GM19240 (cell line): ENCODE results near the gene ZNF177.
A peak's percentile ranks its signal among the peaks of the same experiment; 100 is the strongest.
"Not testable (repeated sequence)": the region's sequence is repeated elsewhere in the genome, so short reads cannot be mapped to it uniquely, and the experiment has no call there.

Source experiments
- DNase-seq: peaks from one replicate; pipeline ENCODE4 v3.0.0; 2011; ENCODE audit warnings: low spot score; ENCODE audit not compliant: insufficient read length

The ZNF177 gene

DNA sequence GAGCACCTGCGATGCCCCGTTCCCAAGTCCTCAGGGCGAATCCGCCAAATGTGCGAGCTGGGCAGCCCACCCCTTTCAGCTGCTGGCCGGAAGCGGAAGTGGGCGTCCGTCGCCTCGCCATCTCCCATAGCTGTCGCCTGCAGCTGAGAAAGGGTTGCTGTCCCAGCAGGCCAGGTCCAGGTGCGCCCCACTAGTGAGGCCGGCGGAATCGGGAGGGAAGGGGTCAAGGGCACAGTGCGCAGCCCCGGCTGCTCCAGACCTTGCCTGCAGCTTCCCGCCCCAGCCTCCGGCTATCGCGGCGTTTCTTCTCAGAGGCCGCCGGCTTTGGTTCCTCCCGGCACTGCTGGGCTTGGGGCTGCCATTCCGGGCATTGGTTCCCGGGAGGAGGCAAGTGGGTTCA is at the start of gene ZNF177:
TSS of gene ZNF177 (plus strand) at position 109 of the 400 bp plus-strand sequence. CDS start 15,299 bp downstream, outside the sequence.
- DNase-seq, result no peak

DNA sequence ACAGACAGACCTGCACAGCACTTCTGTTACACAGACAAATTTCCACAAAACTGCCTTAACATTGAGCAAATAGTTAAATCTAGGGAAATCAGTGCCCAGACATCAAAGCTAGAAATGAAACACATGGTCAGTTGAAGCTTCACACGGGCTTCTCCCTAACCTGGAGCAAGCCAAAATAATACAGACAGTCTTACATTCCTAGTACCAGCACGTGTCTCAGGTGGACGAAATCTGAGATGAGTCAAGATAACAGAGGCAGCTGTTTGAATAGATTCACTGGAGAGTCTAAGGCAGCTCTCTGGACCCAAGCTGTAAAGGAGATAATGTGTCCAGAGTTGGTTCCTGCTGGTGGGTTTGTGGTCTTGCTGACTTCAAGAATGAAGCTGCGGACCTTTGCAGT is 49.1 kb upstream of the ZNF177 start:
- no peak for DNase-seq

DNA sequence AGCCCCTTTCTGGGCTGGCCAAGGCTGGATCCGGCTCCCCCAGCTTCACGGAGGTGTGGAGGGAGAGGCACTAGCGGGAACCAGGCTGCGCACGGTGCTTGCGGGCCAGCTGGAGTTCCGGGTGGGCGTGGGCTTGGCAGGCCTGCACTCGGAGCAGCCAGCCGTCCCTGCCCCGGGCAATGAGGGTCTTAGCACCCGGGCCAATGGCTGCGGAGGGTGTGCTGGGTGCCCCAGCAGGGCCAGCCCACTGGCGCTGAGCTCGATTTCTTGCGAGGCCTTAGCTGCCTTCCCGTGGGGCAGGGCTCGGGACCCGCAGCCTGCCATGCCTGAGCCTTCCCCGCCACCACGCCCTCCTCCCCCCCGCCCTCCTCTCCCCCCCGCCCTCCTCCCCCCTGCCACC is 41.5 kb upstream of the ZNF177 start:
- DNase-seq, result no peak

DNA sequence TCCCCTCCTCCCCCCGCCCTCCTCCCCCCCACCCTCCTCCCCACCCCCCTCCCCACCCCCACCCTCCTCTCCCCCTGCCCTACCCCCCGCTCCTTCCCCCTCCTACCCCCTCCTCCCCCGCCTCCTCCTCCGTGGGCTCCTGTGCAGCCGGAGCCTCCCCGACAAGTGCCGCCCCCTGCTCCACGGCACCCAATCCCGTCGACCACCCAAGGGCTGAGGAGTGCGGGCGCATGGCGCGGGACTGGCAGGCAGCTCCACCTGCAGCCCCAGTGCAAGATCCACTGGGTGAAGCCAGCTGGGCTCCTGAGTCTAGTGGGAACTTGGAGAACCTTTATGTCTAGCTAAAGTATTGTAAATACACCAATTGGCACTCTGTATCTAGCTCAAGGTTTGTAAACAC is 41.1 kb upstream of the ZNF177 start:
- DNase-seq, result not testable (repeated sequence)

DNA sequence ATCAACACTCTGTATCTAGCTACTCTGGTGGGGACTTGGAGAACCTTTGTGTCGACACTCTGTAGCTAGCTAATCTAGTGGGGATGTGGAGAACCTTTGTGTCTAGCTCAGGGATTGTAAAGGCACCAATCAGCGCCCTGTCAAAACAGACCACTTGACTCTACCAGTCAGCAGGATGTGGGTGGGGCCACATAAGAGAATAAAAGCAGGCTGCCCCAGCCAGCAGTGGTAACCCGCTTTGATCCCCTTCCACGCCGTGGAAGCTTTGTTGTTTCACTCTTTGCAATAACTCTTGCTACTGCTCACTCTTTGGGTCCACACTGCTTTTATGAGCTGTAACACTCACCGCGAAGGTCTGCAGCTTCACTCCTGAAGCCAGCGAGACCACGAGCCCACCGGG is 40.6 kb upstream of the ZNF177 start:
- not testable (repeated sequence) for DNase-seq

DNA sequence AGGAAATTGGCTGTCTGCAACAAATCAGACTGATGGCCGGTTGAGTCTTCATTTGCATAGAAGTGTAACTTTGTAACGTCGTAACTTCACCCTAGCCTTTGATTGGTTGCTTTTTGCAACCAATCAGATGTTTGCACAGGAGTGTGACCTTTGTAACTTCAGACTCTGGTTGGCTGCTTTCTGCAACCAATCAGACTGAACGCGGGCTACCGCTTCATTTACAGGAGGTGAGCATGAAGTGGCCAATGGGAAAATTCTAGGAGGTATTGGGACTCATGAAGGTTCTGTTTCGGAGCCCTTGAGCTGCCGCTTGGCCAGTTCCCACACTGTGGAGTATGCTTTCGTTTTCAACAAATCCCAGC is 39.3 kb upstream of the ZNF177 start:
- peak; percentile 4 for DNase-seq

DNA sequence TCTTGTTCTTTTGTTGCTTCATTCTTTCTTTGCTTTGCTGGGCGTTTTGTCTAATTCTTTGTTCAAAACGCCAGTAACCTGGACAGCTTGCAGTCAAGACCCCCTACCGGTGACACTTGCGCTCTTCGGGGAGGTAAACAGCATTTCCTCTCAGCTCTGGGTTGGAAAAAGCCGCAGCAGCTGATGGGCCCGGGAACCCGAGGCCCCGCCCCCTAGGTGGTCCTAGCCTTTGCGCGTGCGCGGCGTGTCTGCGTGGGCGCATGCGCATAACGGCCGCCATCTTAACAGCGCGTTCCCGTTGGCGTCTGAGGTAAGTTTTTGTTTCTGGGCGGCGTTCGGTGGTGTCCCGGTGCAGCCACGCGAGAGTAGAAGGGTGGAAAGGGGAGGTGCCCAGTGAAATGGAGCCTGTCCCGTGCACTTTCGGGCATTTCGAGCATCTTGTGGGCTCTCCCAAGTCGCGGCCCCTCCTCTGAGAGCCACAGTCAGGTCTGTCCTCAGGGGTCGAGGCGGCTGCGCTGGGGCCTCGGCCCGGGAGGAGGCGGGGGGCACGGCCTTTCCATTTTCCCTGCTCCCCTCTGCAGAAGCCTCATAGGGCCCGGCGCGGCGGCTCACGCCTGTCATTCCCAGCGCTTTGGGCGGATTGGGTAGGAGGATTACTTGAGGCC is 38.8 kb upstream of the ZNF177 start, which contains the start of gene ZNF559:
TSS of gene ZNF559 (plus strand) at position 261 of the 665 bp plus-strand sequence. CDS start 14,371 bp downstream, outside the sequence.
- DNase-seq, result peak; percentile 86

DNA sequence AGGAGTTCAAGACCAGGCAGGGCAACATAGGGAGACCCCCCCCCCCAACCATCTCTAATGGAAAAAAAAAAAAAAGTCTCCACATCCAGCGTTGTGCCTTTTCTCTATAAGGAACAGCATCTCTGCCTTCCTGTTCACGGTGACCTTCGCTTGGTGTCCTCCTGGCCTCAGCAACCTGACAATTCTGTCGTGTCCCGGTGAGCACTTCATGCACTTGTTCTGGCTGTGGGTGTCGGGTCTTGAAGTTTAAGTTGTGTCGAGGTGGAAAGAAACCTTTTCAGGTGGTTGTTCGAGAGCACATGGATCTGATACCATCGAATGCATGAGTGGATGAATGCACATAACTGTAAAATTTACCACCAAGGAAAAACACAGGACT is 38.2 kb upstream of the ZNF177 start:
- no peak for DNase-seq

DNA sequence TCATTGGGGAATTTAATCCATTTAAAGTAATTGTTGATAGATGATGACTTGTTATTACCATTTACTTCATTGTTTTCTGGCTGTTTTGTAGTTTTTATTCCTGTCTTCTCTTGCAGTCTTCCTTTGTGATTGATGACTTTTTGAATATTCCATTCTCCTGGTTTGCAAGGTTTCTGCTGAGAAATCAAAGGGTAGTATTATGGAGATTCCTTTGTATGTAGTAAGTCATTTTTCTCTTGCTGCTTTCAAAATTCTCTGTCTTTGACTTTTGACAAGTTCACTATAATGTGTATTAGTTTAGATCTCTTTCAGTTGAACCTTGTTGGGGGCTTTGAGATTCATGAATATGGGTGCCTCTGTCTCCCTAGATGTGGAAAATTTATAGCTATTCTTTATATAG is 32.8 kb upstream of the ZNF177 start:
- no peak for DNase-seq

DNA sequence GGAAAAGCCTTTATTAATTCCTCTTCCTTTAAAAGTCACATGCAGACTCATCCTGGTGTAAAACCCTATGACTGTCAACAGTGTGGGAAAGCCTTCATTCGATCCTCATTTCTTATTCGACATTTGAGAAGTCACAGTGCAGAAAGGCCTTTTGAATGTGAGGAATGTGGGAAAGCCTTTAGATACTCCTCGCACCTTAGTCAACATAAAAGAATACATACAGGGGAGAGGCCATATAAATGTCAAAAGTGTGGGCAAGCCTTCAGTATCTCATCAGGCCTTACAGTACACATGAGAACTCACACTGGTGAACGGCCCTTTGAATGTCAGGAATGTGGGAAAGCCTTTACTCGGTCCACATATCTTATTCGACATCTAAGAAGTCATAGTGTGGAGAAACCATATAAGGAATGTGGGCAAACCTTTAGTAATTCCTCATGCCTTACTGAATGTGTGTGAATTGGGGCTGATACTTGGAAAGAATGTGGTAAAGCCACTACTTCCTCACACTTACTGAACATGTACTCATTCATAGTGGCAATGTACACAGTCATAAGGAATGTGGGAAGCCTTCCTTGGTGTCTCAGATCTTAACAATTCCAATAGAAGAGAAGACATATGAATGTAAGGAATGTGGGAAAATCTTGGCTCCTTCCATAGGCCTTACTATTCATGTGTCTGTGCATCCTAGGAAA is 20.1 kb upstream of the ZNF177 start:
- DNase-seq, result no peak

DNA sequence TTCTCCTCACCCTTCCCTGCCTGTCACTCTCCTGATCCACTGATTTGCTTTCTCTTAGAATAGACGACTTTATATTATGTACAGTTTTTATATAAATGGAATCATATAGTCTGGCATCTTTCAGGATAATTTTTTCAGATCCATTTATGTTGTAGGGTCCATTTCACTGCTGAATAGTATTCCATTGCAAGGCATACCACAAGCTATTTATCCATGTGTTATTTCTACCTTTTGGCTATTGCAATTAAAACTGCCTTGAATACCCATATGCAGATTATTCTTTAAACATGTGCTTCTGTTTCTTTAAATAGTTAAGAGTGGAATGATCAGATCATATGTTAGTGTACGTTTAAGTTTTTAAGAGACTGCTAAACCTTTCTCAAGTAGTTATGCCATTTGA is 17.8 kb upstream of the ZNF177 start:
- DNase-seq, result no peak

DNA sequence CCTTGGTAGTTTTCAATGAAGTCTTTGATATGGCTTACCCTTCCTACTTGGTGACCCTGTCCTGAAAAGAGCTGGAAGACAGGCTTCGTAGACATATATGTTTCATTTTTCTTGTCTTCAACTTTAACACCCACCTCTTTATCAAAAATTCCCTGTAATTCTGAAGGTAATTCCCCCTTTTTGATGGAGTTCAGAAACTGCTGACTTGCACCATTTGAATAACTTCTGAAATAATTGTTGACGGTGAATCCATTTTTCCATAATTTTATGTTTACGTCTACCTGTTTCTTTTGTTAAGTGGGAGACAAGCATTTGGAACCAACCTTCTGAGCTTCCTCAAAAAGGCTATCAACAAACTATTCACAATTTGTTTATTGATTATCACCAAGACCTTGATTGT is 14.6 kb upstream of the ZNF177 start:
- DNase-seq, result no peak

DNA sequence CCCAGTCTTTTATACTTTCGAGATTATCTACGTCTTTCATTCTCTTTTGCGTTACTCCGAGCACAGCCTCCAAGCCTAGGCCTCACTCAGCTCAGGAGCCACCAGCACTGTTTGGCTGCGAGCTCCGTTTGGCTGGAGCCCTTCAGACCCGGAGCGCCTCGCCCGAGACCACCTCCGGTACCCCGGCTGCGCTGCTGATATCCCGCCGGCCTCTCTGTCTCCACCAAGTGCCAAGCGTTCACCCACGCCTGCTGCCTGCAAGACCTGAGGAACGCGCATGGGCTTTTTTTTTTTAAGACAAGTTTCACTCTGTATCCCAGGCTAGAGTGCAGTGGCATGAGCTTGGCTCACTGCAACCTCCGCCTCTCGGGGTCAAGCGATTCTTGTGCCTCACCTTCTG is 14.1 kb upstream of the ZNF177 start:
- no peak for DNase-seq

DNA sequence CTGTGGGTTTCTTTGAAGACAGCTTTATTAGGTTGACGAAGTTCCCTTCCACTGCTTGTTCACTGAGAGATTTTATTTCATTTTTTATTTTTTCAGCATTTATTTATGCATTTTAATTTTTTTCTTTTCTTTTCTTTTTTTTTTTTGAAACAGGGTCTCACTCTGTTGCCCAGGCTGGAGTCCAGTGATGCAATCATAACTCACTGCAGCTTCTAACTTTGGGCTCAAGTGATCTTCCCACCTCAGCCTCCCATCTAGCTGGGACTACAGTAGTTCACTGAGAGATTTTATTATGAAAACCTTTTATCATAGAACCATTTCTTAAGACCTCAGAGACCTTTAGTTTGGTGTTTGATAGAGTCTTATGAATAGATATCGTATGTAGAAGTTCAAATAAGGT is 10.3 kb upstream of the ZNF177 start:
- no peak for DNase-seq

DNA sequence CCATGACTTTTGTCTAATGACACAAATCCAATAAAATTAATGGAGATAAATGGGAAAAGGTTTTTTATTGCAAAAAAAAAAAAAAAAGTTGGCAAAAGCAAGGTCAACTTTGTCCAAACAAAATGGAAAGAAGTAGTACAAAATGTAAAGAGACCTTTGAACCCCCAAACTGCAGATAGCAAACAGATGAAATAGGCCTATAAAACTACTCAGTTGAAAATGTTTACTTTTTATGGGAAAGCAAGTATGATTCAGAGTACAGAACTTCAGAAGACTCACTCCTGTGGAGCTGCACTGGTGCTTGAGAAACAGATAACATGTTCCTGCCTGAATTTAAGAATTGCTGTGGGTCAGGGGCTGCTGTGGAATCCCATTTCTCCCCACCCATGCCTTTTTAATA is 9.8 kb upstream of the ZNF177 start:
- DNase-seq, result no peak

DNA sequence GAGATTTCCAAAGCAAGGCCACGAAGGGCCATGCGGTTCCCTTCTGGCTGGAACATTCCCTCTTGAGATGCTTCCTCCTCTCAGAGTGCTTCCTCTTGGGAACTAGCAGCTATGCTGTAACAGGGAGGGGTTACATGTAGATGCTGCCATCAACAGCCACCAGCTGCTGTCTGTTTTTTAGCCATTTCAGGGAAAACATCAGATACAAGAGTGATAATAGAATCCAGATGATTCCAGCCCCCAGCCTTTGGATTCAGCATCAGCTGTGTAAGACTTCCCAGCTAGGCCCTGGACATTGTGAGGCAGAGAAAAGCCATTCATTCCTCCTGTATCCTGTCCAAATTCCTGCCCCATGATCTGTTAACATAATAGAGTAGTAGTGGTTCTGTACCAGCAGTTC is 8.2 kb upstream of the ZNF177 start:
- DNase-seq, result no peak

DNA sequence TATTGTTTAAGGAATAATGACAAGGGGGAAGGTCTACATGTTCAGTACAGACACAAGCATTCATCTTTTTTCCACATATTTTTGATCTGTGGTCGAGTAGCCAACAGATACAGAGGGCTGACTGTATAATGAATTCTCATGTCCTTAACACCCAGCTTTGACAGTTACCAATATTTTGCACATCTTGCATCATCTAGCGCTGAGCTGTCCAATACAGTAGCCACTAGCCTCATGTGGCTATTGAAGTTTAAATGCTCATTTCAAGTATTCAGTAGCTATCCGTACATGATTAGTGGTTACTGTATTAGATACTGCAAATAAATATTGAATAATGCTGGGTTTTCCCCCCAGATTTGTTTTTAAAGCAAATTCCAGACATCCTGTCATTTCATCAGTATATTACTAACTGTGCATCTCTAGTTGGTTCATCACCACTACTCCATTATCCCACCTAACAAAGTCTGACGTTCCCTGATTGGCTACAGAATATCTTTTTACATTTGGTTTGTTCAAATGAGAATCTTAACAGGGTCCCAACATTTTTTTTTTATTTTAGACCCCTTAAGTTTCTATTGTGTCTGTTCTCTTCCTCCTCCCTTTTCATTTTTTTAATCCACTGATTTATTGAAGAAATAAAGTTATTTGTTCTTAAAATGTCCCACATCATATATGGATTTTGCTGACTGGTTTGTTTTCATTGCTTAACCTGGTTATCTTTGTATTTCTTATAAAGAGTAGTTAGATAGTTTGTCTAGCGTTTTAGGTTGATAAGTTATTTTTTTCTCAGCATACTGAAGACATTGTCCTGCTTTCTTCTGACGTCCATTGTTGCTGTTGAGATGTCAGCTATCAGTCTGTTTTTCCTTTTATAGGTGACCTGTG is 8.2 kb downstream of the ZNF177 start:
- no peak for DNase-seq

DNA sequence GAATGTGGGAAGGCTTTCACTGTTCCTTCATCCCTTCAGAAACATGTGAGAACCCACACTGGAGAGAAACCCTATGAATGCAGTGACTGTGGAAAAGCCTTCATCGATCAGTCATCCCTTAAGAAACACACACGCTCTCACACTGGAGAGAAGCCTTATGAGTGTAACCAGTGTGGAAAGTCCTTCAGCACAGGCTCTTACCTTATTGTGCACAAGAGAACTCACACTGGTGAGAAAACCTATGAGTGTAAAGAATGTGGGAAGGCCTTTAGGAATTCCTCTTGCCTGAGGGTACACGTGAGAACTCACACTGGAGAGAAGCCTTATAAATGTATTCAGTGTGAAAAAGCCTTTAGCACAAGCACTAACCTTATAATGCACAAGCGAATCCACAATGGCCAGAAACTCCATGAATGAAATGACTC is 18.6 kb downstream of the ZNF177 start:
- no peak for DNase-seq

DNA sequence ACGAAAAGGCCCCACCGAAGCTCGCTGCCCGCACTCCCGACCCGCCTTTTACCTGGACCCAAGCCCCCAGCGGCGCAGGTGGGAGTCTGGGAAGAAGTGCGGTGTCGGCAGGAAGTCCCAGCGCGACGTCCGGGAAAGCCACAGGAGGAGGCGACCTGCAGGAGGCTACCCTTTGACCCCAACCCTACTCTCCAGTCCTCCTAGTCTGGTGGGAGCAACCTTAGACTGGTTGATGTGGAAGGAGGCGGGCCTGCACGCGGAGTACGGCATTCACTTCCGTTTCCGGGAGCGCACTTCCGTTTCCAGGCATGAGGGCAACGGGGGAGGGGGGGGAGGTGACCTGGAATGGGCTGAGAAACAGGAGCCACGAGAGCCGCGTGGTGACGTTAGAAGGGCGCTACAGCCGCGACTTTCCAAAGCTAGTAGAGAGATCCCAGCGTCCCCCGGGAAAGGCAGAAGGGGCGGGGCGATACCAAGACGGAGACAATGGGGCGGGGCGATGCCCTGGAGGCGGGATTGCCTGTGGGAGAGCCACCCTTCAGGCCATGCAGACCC is 44.1 kb downstream of the ZNF177 start:
- DNase-seq, result no peak

DNA sequence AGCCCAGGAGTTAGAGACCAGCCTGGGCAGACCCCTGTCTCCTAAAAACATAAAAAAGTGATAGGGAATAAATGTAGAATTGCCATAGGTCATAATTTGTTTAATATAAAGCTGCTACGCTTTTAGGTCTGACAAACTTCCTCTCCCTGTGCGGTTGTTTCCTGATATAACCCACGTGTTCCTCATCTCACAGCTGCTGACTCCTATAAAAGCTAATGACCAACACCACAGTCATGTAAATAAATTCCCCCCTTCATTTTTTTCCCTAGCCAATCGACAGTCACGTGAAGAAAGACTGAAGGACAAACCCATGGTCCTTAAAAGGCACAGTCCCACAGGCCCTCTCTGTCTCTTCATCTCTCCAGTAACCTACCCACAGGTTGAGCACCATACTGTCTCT is 45.0 kb downstream of the ZNF177 start:
- DNase-seq, result no peak

DNA sequence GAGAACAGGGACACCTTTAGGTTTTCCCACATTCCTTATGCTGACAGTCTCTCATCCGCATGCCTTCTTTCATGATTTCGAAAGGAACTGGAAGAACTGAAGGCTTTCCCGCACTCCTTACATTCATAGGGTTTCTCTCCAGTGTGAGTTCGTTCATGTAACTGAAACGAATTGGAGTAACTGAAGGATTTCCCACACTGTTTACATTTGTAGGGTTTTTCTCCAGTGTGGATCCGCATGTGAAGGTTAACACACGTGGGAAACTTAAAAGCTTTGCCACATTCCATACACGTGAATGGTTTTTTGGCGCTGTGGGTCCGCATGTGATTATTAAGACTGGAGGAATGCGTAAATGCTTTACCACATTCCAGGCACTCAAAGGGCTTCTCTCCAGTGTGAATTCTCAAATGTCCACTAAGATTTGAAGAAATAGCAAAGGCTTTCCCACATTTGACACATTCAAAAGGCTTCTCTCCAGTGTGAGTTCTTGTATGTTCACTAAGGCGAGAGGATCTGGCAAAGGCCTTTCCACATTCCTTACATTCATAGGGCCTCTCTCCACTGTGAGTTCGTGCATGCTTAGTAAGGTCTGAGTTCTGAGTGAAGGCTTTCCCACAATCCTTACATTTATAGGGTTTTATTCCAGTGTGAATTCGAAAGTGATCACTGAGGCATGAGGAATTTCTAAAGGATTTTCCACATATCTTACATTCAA is 50.6 kb downstream of the ZNF177 start:
- DNase-seq, result no peak
